ENCODE results near the gene CTSZ. TPM values are rescaled to one million over a fixed set of nuclear protein-coding genes. Genes with fewer than 3 reads are reported as not detected.

The CTSZ gene
- total RNA-seq, 1 experiment from 2014 or later = 37.6 TPM

GRCh38 chr20:58963060-58963584 lies 43.9 kb downstream of the CTSZ start:
- Histone ChIP-seq H3K18ac (ENCODE audit: insufficient read length, low read depth, low read length) (no peak overlapping the region), H3K79me1 (ENCODE audit: insufficient read depth, low read depth, low read length, poor library complexity, severe bottlenecking) (no peaks in the 10 kb centered on the region), H2AK5ac (ENCODE audit: insufficient read length, low read length) (no peak overlapping the region), H2BK120ac (ENCODE audit: low read depth, low read length, poor library complexity, severe bottlenecking) (no peak overlapping the region), H4K20me1 (ENCODE audit: control insufficient read depth, insufficient read depth, insufficient read length) (no peaks in the 10 kb centered on the region), H2BK15ac (ENCODE audit: low read depth, low read length) (no peak overlapping the region), H3K4ac (ENCODE audit: low read depth, low read length) (no peak overlapping the region), H2BK20ac (ENCODE audit: low read depth, low read length, poor library complexity, severe bottlenecking) (no peak overlapping the region), H3K27me3 (ENCODE audit: insufficient read depth, low read length) (no peaks in the 10 kb centered on the region), H2AFZ (ENCODE audit: low read length) (no peak overlapping the region), H3K9me3 (ENCODE audit: control insufficient read depth, low read depth, low read length) (no peaks in the 10 kb centered on the region), H3K9ac (ENCODE audit: extremely low read depth, insufficient read length, low read length) (no peak overlapping the region), H2BK12ac (ENCODE audit: insufficient read length, low read depth, low read length) (no peak overlapping the region), H3K23ac (ENCODE audit: insufficient read length, low read depth, low read length) (no peak overlapping the region), H3K23me2 (ENCODE audit: insufficient read length, low read depth, low read length, poor library complexity, severe bottlenecking) (no peaks in the 10 kb centered on the region), H4K5ac (ENCODE audit: insufficient read length, low read depth, low read length) (no peak overlapping the region), H3K27ac (ENCODE audit: insufficient read length, low read depth, low read length) (no peak overlapping the region), H3T11ph (ENCODE audit: low read length) (no peak overlapping the region), H3K4me1 (ENCODE audit: insufficient read depth, low read length) (no peaks in the 10 kb centered on the region), H3K4me2 (ENCODE audit: insufficient read depth, insufficient read length, low read length) (no peak overlapping the region), H4K91ac (ENCODE audit: insufficient read length, low read depth, low read length) (no peak overlapping the region), H3K14ac (ENCODE audit: insufficient read depth, low read length) (no peak overlapping the region), H3K79me2 (ENCODE audit: insufficient read depth, low read length) (no peaks in the 10 kb centered on the region), H4K8ac (replicated peaks; ENCODE audit: insufficient read length, low read depth, low read length) (no peak overlapping the region), H2BK5ac (ENCODE audit: insufficient read length, low read length) (no peak overlapping the region), H3K56ac (ENCODE audit: insufficient read length, low read depth, low read length) (no peak overlapping the region)
- Mint-ChIP-seq H3K4me1 (peaks cover 6 to 9% of the 10 kb centered on the region in 2 experiments; a peak in 2 of 4 replicates), H3K27ac (peak overlapping the region in 1 of 3 experiments; percentile 8; a peak in 1 of 7 replicates), H3K27me3 (ENCODE audit: low read depth) (peaks cover 10% of the 10 kb centered on the region), H3K36me3 (ENCODE audit: insufficient read depth in 1 of 3, low read depth in 3 of 3) (no peaks in the 10 kb centered on the region), H3K4me3 (no peak overlapping the region), H3K9me3 (no peaks in the 10 kb centered on the region)
- no peak for DNase-seq
- no CpG with 5 or more reads among the region's 8 CpGs for WGBS (ENCODE audit: extremely low coverage, insufficient read length, low lambda C conversion rate)
- peak; percentile 60 for TF ChIP-seq CTCF (conservative IDR thresholded peaks at IDR 0.05)

Data from H9 (cell line).